Inflammatory macrophage treated with lipopolysaccharide for 4 hours (primary cell): Measurements from ENCODE around the gene HRH3.

Source experiments
- DNase-seq: peaks from one replicate; pipeline ENCODE4 v3.0.0-alpha.2; 2020

The HRH3 gene

GRCh38 chr20:62215020-62215990 lies 4.8 kb downstream of the HRH3 start:
- DNase-seq, result no peak

GRCh38 chr20:62214067-62214466 lies 6.0 kb downstream of the HRH3 start:
- no peak for DNase-seq

GRCh38 chr20:62212299-62212698 lies 7.8 kb downstream of the HRH3 start:
- no peak for DNase-seq

GRCh38 chr20:62211769-62212288 lies 8.2 kb downstream of the HRH3 start:
- no peak for DNase-seq

GRCh38 chr20:62211216-62211615 lies 8.9 kb downstream of the HRH3 start:
- no peak for DNase-seq

GRCh38 chr20:62210496-62210855 lies 9.6 kb downstream of the HRH3 start:
- no peak for DNase-seq

GRCh38 chr20:62209850-62210495 lies 10.1 kb downstream of the HRH3 start:
- no peak for DNase-seq

- DNase-seq, result no peak
These were observed 11.0 kb downstream of the HRH3 start for GRCh38 chr20:62208795-62209755.

- DNase-seq, result no peak
These were observed 11.8 kb downstream of the HRH3 start for GRCh38 chr20:62208061-62208794.

GRCh38 chr20:62206388-62206775 lies 13.7 kb downstream of the HRH3 start:
- no peak for DNase-seq

GRCh38 chr20:62205618-62206387 lies 14.3 kb downstream of the HRH3 start:
- no peak for DNase-seq

- no peak for DNase-seq
These were observed 16.6 kb downstream of the HRH3 start for GRCh38 chr20:62203378-62204030.

GRCh38 chr20:62202676-62203377 lies 17.3 kb downstream of the HRH3 start:
- DNase-seq, result no peak

GRCh38 chr20:62202083-62202395 lies 18.0 kb downstream of the HRH3 start:
- no peak for DNase-seq

GRCh38 chr20:62201173-62202082 lies 18.6 kb downstream of the HRH3 start:
- DNase-seq, result no peak

GRCh38 chr20:62200491-62201172 lies 19.4 kb downstream of the HRH3 start:
- DNase-seq, result no peak

- no peak for DNase-seq
These were observed 21.1 kb downstream of the HRH3 start for GRCh38 chr20:62198931-62199330.

- no peak for DNase-seq
These were observed 21.6 kb downstream of the HRH3 start for GRCh38 chr20:62198496-62198895.

- no peak for DNase-seq
These were observed 22.3 kb downstream of the HRH3 start for GRCh38 chr20:62197801-62198200.
